SW 1271 (cell line): ENCODE measurements around the gene NPSR1.
"Not testable (repeated sequence)": the region's sequence is repeated elsewhere in the genome, so short reads cannot be mapped to it uniquely, and the experiment has no call there.

Experiments used
- DNase-seq, 2 experiments: peaks; one replicate each; lab custom pipeline; 2025; lab: John Stamatoyannopoulos, UW

Gene NPSR1

DNA sequence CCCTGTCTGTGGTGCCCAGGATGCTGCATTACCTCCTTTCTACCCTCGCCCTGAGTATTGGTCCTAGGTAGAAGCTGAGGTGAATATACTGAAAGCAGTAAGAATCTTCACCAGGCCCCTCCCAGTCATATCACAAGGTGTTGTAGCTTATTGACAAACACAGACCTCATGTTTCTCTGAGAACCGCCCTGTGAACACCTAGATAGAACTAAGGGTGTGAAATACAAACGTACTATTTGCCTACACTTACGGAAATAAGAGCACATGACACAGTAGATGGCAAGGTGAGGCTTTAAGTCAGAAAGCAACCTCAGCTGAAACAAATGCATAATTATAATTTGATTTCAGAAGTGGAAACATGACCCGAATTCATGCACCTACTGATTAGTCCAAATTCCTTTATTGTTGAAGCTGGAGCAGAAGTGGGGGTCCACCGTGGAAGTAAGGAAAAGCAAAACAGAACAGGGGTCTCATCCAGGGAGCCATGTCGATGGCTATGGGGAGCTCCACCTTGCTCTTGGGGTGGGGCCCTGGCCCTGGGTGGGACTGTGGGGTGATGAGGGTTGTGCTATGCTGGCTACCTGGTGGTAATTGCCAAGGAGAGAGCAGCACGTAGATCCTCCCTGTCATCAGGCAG, at the start of gene NPSR1:
Gene NPSR1 (plus strand): TSS at position 587 of the 637 bp plus-strand sequence. CDS start 195 bp downstream, outside the sequence.
- DNase-seq, result no peak

GRCh38 chr7:34612661-34613060, 45.4 kb upstream of the NPSR1 start:
- no peak for DNase-seq

- DNase-seq, result no peak
Measured at GRCh38 chr7:34620425-34620824, 37.6 kb upstream of the NPSR1 start.

DNA sequence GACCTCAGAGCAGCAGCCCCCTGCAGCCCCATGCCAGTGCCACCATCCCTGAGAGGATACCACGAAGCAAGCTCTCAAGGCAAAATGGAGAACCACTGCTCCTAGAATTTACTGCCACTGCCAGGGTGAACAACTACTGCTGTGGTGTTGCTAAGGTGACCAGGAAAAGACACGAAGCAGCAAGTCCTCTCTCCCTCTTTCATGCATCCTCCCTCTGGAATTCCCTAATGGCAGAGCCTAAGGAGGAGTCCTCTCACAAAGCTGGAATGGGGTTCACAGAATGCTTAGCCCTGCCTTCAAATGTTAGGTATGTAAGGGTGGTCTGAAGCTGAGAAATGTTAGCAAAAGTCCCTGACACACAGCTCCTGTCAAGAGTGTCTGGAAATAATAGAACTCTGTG, 35.8 kb upstream of the NPSR1 start:
- DNase-seq, result no peak

DNA sequence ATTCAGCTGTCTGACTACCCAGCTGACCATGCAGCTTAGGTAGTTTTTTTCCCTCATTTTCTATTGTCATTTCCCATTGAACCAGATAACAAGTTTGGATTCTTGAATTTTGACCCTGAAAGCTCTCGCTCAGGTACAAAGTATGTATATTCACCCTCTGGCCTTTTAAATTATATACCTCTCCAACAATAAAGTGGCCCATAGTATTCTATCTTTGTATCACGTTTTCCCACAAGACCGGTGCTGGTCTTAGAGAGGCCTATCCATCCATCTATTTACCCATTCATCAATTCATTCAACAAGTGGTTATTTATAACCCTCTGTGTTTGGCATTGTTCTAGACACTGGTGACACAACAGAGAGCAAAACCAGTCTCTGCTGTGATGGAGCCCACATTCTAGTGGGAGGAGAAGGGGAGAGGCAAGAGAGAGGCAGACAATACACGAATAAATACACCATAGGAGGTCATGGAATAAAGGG, 35.2 kb upstream of the NPSR1 start:
- no peak for DNase-seq

GRCh38 chr7:34628618-34629017, 29.4 kb upstream of the NPSR1 start:
- DNase-seq, result not testable (repeated sequence)

- no peak for DNase-seq
Measured at GRCh38 chr7:34652809-34653208, 5.2 kb upstream of the NPSR1 start.

DNA sequence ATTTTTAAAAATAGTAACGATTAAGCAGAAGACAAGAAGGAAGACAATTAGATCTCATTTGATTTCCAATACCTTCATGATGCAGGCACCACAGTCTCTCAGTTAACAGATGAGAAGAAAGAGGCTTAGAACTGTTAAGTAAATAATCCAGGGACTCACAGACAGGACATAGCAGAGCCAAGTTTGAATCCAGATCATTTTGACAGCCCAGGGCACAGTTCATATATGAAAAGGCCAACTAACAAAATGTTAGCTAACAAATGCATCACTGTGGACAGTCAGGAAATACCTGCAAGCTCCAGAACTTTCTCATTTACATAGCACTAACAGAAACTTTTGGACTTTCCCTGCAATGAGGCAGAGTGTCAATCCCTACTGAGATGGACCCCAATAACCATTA, 4.2 kb upstream of the NPSR1 start:
- no peak for DNase-seq

- DNase-seq, result no peak
Measured at GRCh38 chr7:34655384-34655783, 2.6 kb upstream of the NPSR1 start.

DNA sequence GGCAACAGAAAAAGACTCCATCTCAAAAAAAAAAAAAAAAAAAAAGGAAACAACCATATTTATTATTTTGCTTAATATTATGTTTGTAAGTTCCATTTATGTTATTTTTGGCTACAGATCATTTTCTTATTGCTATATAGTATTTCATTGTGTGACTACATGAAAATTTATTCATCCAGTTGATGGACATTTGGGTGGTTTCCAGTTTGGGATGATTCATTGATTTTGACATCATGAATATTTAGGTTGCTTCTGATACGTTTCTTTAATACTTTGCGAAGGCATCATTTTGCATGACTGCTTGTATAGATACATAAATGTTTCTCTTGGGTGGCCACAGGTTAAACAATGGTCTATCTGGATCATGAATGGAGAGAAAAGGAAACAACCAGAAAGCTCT, 2.0 kb upstream of the NPSR1 start:
- no peak for DNase-seq

DNA sequence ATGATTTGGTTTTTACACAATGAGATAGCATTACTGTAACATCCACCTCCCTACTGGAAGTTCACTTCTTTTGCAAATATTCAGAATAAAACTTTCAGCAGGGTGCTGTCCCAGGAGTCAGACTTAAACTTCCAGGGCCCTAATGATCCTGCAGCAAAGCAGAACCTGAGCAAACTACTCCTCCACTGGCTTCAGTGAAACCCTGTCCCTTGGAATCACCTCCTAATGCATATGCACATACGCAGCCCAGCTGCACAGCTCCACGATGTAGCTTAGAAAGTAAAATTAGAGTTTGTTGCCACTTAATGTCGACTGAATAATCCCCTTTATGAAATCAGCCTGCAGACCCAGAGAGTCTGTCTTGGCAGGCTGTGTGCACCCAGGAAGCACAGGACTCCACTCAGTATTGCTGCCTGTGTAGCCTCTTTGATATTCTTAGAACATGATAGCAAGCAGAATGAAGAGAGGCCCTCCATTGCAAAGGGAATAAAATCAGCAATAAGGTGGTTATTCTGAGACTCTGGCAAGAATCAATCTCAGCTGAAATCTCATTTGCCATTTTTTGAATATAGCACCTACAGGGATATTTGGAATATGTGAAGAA, 1.6 kb downstream of the NPSR1 start:
- DNase-seq, result no peak

DNA sequence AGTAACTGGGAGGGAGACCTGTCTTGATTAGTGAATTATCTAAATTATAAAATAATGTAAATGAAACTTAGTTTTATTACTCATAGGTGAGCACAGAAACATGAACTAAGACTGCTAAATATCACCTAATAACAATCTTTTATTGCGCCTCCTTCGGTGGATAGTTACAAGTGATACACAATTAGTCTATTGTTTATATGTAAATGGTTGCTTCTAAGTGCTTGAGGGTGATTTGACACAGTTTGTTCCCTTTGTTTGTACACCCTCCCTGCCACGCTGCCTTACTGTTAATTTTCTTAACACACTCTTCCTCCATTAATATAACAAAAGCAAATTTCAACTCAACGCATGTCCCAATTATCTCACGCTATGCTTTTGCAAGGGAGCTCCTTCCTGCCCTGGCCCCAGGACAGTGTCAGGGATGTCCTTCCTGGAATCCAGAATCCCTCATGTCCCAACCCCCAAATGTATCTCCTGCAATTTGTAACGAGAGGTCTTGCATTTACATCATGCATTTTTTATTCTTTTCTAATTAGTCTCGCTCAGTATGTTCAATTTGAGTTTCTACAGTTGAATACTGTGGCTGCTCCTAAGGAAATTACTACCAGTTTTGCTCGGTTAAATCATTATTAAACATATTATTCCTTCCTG, 4.2 kb downstream of the NPSR1 start:
- no peak for DNase-seq

GRCh38 chr7:34664755-34665154, 6.7 kb downstream of the NPSR1 start:
- DNase-seq, result no peak

DNA sequence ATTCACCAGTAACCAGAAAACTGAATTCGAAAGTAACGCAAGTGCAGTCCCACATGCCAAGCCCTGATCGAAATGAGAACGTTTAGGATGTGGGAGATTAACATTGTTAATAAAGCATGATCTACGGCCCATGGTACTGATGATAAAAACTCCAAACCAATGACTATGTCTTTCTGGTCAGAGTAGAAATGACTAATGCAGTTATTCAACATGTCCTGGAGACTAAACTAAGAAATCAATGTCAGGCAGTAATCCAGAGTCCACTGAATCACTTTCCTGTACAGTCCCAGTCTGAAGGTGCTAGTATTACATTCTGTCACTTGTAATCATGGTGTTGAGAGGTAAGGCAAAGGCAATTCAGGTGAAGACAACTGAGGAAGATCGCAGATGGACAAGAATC, 14.4 kb downstream of the NPSR1 start:
- DNase-seq, result no peak

DNA sequence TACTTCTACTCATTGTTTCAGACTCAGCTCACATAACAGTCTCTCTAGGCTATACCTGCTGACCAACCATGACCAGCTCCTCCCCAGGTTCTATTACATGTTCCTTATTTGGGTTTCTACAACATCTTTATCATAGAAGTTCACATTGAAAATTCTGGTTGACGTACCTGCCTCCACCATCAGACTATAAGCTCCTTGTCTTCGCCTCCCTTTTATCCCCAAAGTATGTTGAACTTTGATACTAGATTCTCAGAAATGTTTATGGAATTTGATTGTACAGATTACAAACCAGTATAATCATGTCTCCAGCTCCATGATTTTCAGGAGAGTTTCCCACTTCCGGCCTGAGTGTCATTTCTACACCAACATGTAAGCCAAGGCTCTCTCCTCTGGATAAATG, 15.0 kb downstream of the NPSR1 start:
- DNase-seq, result no peak

GRCh38 chr7:34675749-34676374, 17.8 kb downstream of the NPSR1 start:
- peak in 1 of 2 experiments; percentile 6 for DNase-seq

DNA sequence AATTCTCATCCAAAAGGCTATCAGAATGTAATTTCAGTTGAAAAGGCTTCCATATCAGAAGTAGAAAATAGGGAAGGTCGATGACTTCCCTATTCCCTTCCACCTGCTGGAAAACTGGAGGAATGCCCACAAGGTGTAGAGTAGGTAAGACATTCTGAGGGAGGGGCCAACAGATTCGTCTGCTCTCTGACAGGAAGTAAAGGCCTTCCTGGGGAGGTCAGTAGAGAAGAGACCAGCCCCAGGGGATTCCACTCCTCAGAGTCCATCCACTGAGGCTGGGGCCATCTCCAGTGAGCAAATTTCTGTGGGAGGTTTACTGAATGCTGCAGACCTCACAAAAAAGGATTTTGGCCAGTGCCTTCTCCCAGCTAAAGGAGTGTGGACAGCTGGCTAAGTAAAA, 19.5 kb downstream of the NPSR1 start:
- DNase-seq, result no peak

GRCh38 chr7:34687529-34687928, 29.5 kb downstream of the NPSR1 start:
- DNase-seq, result no peak

- no peak for DNase-seq
Measured at GRCh38 chr7:34696415-34696814, 38.4 kb downstream of the NPSR1 start.

- no peak for DNase-seq
Measured at GRCh38 chr7:34709771-34710170, 51.8 kb downstream of the NPSR1 start.

- DNase-seq, result no peak
Measured at GRCh38 chr7:34718867-34719266, 60.8 kb downstream of the NPSR1 start.

DNA sequence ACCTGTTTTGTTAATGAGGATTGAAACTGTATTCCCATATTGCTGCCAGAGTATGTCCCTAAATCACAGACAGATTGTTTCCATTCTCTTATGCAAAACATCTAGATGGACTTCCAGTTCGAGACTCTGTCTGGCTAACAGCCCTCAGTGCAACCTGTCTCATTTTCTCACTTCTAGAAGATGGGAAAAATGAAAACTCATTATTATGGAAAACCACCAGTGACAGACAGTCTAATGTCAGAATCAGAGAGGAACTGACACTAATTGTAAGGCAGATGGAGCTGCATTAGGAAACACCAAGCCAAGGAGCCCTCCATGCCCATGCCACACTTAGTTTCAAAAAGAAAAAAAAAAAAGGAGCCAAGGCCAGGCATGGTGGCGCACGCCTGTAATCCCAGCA, 61.6 kb downstream of the NPSR1 start:
- no peak for DNase-seq

DNA sequence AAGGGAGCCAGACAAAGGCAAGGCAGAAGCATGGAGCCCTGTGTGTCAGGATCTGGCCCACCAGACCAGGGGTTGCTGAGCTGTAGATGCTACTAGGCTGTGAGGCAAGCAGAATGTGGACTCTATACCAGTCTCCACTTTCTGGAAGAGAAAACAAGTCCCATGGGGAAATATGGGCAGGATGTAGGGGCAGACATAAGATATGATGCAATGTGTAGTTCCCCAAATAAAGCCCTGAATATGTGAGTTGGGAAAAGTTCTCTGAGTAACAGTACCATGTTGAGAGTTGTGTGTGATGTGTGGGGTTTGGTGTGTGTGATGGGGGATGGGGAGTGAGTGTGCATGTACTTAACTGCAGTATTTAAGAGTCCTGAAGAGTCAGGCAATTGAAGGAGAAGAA, 62.3 kb downstream of the NPSR1 start:
- DNase-seq, result no peak
